H1 (cell line): ENCODE data around the gene SCRN3. TPM values are rescaled to one million over a fixed set of nuclear protein-coding genes. Genes with fewer than 3 reads are reported as not detected.

ENCODE experiments used
- CTCF ChIA-PET: fragments of 300-600 bp; sonication (Branson Sonifier 250); formaldehyde crosslinking; loops from one replicate; lab custom pipeline; 2021; ENCODE audit not compliant: partially characterized antibody; lab: Charles Lee
- POLR2A ChIA-PET: fragments of 300-600 bp; sonication (Branson Sonifier 250); formaldehyde crosslinking; loops from one replicate; lab custom pipeline; 2021; ENCODE audit warnings: inconsistent platforms; ENCODE audit not compliant: partially characterized antibody; lab: Charles Lee
- DNase-seq, 2 experiments: peaks; one replicate each; pipeline versions ENCODE4 v3.0.0 to v3.0.0-alpha.2; 2010 to 2022; ENCODE audit warnings: low spot score in 2 of 2, low read depth in 1 of 2, mixed read lengths in 1 of 2
- FAIRE-seq: peaks from 2 replicates; lab custom pipeline; 2011; peaks lifted over from hg19 to GRCh38; lab: Jason Lieb, UNC
- H2AFZ ChIP-seq: 2 replicates; pipeline ENCODE4 v1.8.1; 2012; ENCODE audit warnings: low read length, inconsistent platforms
- H2AK5ac ChIP-seq: 2 replicates; pipeline ENCODE4 v1.6.1; 2013; ENCODE audit warnings: low read depth, low read length
- H2BK120ac ChIP-seq: replicated peaks from 2 replicates; pipeline ENCODE3; 2013; ENCODE audit warnings: low read depth, low read length, inconsistent platforms
- H2BK12ac ChIP-seq: 2 replicates; pipeline ENCODE4 v1.6.1; 2013; ENCODE audit warnings: low read depth, low read length
- H2BK15ac ChIP-seq: 2 replicates; pipeline ENCODE4 v1.6.1; 2013; ENCODE audit warnings: low read length
- H2BK20ac ChIP-seq: 2 replicates; pipeline ENCODE4 v1.6.1; 2013; ENCODE audit warnings: low read length
- H2BK5ac ChIP-seq: 2 replicates; pipeline ENCODE4 v1.6.1; 2013; ENCODE audit warnings: low read depth, low read length
- H3K14ac ChIP-seq: 2 replicates; pipeline ENCODE4 v1.6.1; 2013; ENCODE audit warnings: inconsistent platforms; ENCODE audit not compliant: insufficient read length
- H3K18ac ChIP-seq: 2 replicates; pipeline ENCODE4 v1.6.1; 2013; ENCODE audit warnings: low read length; ENCODE audit errors: extremely low read depth
- H3K23ac ChIP-seq: 2 replicates; pipeline ENCODE4 v1.6.1; 2013; ENCODE audit warnings: inconsistent platforms; ENCODE audit not compliant: insufficient read length
- H3K23me2 ChIP-seq: 2 replicates; pipeline ENCODE4 v1.6.1; 2013; ENCODE audit warnings: low read depth, low read length
- H3K27ac ChIP-seq: 2 replicates; pipeline ENCODE4 v1.6.1; 2011; ENCODE audit warnings: low read depth, low read length, inconsistent platforms
- H3K27me3 ChIP-seq, 4 experiments: replicated peaks in 1 of 4; 1 replicate in 1 of 4; 2 replicates in 3 of 4; pipeline versions ENCODE4 v1.6.1 to v1.8.1; 2011 to 2013; ENCODE audit warnings: low read length in 3 of 4, mild to moderate bottlenecking in 3 of 4, inconsistent platforms in 2 of 4, mixed read lengths in 2 of 4, moderate library complexity in 1 of 4; ENCODE audit not compliant: control insufficient read depth in 3 of 4, insufficient read depth in 3 of 4; ENCODE audit errors: extremely low read depth in 1 of 4
- H3K36me3 ChIP-seq, 4 experiments: 2 replicates each; pipeline versions ENCODE4 v1.6.1 to v1.8.1; 2011 to 2013; ENCODE audit warnings: mild to moderate bottlenecking in 4 of 4, low read length in 3 of 4, moderate library complexity in 2 of 4, control low read depth in 1 of 4, inconsistent platforms in 1 of 4; ENCODE audit not compliant: insufficient read depth in 4 of 4, control insufficient read depth in 2 of 4
- H3K4ac ChIP-seq: replicated peaks from 2 replicates; pipeline ENCODE3; 2013; ENCODE audit warnings: low read length, low read depth, mixed read lengths, inconsistent platforms; ENCODE audit not compliant: insufficient read length
- H3K4me1 ChIP-seq, 4 experiments: replicated peaks in 1 of 4; 1 replicate in 1 of 4; 2 replicates in 3 of 4; pipeline versions ENCODE4 v1.6.1 to v1.8.1; 2011 to 2013; ENCODE audit warnings: low read length in 3 of 4, inconsistent platforms in 2 of 4, mixed read lengths in 1 of 4; ENCODE audit not compliant: insufficient read depth in 4 of 4, control insufficient read depth in 3 of 4
- H3K4me2 ChIP-seq, 2 experiments: 2 replicates each; pipeline versions ENCODE4 v1.6.1 to v1.8.1; 2011 to 2013; ENCODE audit warnings: low read depth in 2 of 2, low read length in 2 of 2, control low read depth in 1 of 2, inconsistent platforms in 1 of 2, mild to moderate bottlenecking in 1 of 2; ENCODE audit not compliant: insufficient read depth in 1 of 2
- H3K4me3 ChIP-seq, 4 experiments: fragments of 200-600, 300-600 bp in 1 of 4; sonication (generic), shearing (Covaris generic), sonication (Bioruptor Twin) in 1 of 4; 2 replicates each; pipeline versions ENCODE4 v1.5.1 to v1.8.1; 2011 to 2016; ENCODE audit warnings: low read length in 4 of 4, low read depth in 3 of 4, control low read depth in 2 of 4, inconsistent platforms in 2 of 4, mild to moderate bottlenecking in 2 of 4, mixed read lengths in 1 of 4, moderate library complexity in 1 of 4; ENCODE audit not compliant: insufficient read depth in 2 of 4; ENCODE audit errors: extremely low read depth in 1 of 4
- H3K56ac ChIP-seq: replicated peaks from 2 replicates; pipeline ENCODE3; 2013; ENCODE audit warnings: low read depth, mild to moderate bottlenecking, mixed read lengths, low read length, inconsistent platforms; ENCODE audit not compliant: insufficient read length
- H3K79me1 ChIP-seq: 2 replicates; pipeline ENCODE4 v1.6.1; 2013; ENCODE audit warnings: low read depth, low read length, control low read depth
- H3K79me2 ChIP-seq, 2 experiments: 2 replicates each; pipeline versions ENCODE4 v1.6.1 to v1.8.1; 2012 to 2013; ENCODE audit warnings: low read length in 2 of 2, mild to moderate bottlenecking in 2 of 2, inconsistent platforms in 1 of 2; ENCODE audit not compliant: insufficient read depth in 2 of 2, control insufficient read depth in 1 of 2
- H3K9ac ChIP-seq, 4 experiments: replicated peaks in 1 of 4; 1 replicate in 1 of 4; 2 replicates in 3 of 4; pipeline versions ENCODE4 v1.6.1 to v1.8.1; 2011 to 2013; ENCODE audit warnings: low read depth in 3 of 4, low read length in 3 of 4, control low read depth in 2 of 4, mild to moderate bottlenecking in 2 of 4, moderate library complexity in 2 of 4, inconsistent platforms in 1 of 4; ENCODE audit errors: extremely low read depth in 1 of 4
- H3K9me3 ChIP-seq, 2 experiments: 2 replicates each; pipeline versions ENCODE4 v1.6.1 to v1.8.1; 2012 to 2013; ENCODE audit warnings: mild to moderate bottlenecking in 2 of 2, moderate library complexity in 2 of 2, control low read depth in 1 of 2, inconsistent platforms in 1 of 2, low read depth in 1 of 2, low read length in 1 of 2, mixed read lengths in 1 of 2; ENCODE audit not compliant: insufficient read depth in 2 of 2
- H4K20me1 ChIP-seq, 2 experiments: replicated peaks in 1 of 2; 2 replicates each; pipeline versions ENCODE3 to v1.8.1; 2011 to 2013; ENCODE audit warnings: inconsistent platforms in 2 of 2, low read length in 2 of 2, mild to moderate bottlenecking in 1 of 2; ENCODE audit not compliant: insufficient read depth in 2 of 2, control insufficient read depth in 1 of 2
- H4K5ac ChIP-seq: 2 replicates; pipeline ENCODE4 v1.6.1; 2013; ENCODE audit warnings: low read length, low read depth, mixed read lengths, inconsistent platforms; ENCODE audit not compliant: insufficient read length
- H4K8ac ChIP-seq: 2 replicates; pipeline ENCODE4 v1.8.0; 2013; ENCODE audit warnings: mild to moderate bottlenecking, moderate library complexity, low read length, inconsistent platforms; ENCODE audit not compliant: insufficient read depth; ENCODE audit errors: extremely low read depth
- H4K91ac ChIP-seq: replicated peaks from 2 replicates; pipeline ENCODE3; 2013; ENCODE audit warnings: low read length, mixed read lengths, inconsistent platforms; ENCODE audit not compliant: insufficient read length
- CTCF ChIP-seq, 3 experiments: IDR thresholded peaks; 1 replicate in 2 of 3; 2 replicates in 1 of 3; pipeline versions ENCODE4 v1.5.1 to v1.6.1; 2011; ENCODE audit warnings: low read length in 3 of 3, mild to moderate bottlenecking in 3 of 3, inconsistent platforms in 2 of 3, low read depth in 1 of 3, moderate library complexity in 1 of 3; ENCODE audit not compliant: insufficient read depth in 1 of 3; ENCODE audit errors: control extremely low read depth in 1 of 3
- GABPA ChIP-seq: IDR thresholded peaks from 2 replicates; pipeline ENCODE4 v1.6.1; 2011; ENCODE audit warnings: mild to moderate bottlenecking, low read length, moderate library complexity, borderline replicate concordance; ENCODE audit not compliant: insufficient read depth
- POLR2A ChIP-seq, 2 experiments: IDR thresholded peaks; 1 replicate in 1 of 2; 2 replicates in 1 of 2; pipeline ENCODE4 v1.6.1; 2011; ENCODE audit warnings: low read depth in 2 of 2, low read length in 2 of 2, mild to moderate bottlenecking in 2 of 2; ENCODE audit errors: control extremely low read depth in 1 of 2
- RAD21 ChIP-seq, 2 experiments: IDR thresholded peaks in 1 of 2; conservative IDR thresholded peaks in 1 of 2; 2 replicates each; pipeline ENCODE4 v1.6.1; 2011; ENCODE audit warnings: low read depth in 2 of 2, low read length in 2 of 2, improper control_type of control experiment in 1 of 2, inconsistent platforms in 1 of 2, mild to moderate bottlenecking in 1 of 2, moderate library complexity in 1 of 2
- RNF2 ChIP-seq: fragments of 200-900, 300-1000 bp; sonication (generic); IDR thresholded peaks from 2 replicates; pipeline ENCODE4 v1.7.1; 2016; ENCODE audit warnings: borderline replicate concordance, low read depth, mild to moderate bottlenecking, antibody characterized with exemption, low read length; ENCODE audit not compliant: poor library complexity, severe bottlenecking; ENCODE audit errors: missing control alignments
- RXRA ChIP-seq: IDR thresholded peaks from 2 replicates; pipeline ENCODE4 v1.6.1; 2011; ENCODE audit warnings: low read depth, mild to moderate bottlenecking, low read length, moderate library complexity; ENCODE audit not compliant: insufficient read depth
- SAP30 ChIP-seq: fragments of 300-600 bp; sonication (generic); IDR thresholded peaks from 2 replicates; pipeline ENCODE4 v1.7.1; 2012; ENCODE audit warnings: low read length, moderate library complexity, mild to moderate bottlenecking, inconsistent platforms; ENCODE audit not compliant: insufficient read depth, insufficient replicate concordance
- SIRT6 ChIP-seq: IDR thresholded peaks from one replicate; pipeline ENCODE4 v1.7.1; 2012; ENCODE audit warnings: low read length, inconsistent platforms
- whole genome bisulfite sequencing, 2 experiments: shearing (Covaris generic) in 1 of 2; methylation state at CpG; one replicate each; pipeline versions ENCODE4 v1.1.6 to v1.1.7; 2013 to 2015; ENCODE audit warnings: low lambda C conversion rate in 2 of 2, mixed read lengths in 2 of 2, inconsistent platforms in 1 of 2, low coverage in 1 of 2, missing lambda C conversion rate in 1 of 2; ENCODE audit not compliant: insufficient replicate concordance in 2 of 2, insufficient coverage in 1 of 2, insufficient read length in 1 of 2; ENCODE audit errors: extremely low coverage in 1 of 2, missing lambda C conversion rate in 1 of 2; 5-methylcytosine and 5-hydroxymethylcytosine counted together
- polyA plus RNA-seq, 7 experiments: library from polyadenylated mRNA; depleted of rRNA in 3 of 7; stranded (reverse) in 5 of 7; unstranded in 2 of 7; fragments of >200 nt in 5 of 7; fragments of 200-250 nt in 2 of 7; gene quantifications; 1 replicate in 5 of 7; 2 replicates in 1 of 7; 4 replicates in 1 of 7; pipeline versions ENCODE4 v1.2.1 to v1.2.3, GENCODE V29; 2011 to 2013; ENCODE audit warnings: missing spikeins in 2 of 7, mixed read lengths in 2 of 7
- total RNA-seq: library from RNA; stranded (reverse); fragmentation: NEBNext Ultra II Directional; extraction: Animal tissue kit (Norgen Biotek cat#: 25700); gene quantifications from 2 replicates; pipeline ENCODE4 v1.2.1, GENCODE V29; 2021
- TF ChIP-seq, protein P1 (sequence below): IDR thresholded peaks from 2 replicates; pipeline ENCODE4 v1.6.1; 2012; ENCODE audit warnings: low read length, inconsistent platforms

The SCRN3 gene
- total and polyA plus RNA-seq, 2 of the 8 experiments (the other 6 are each of a cell fraction or from before 2014, with no cell fraction given): 7.4 to 7.8 TPM

GRCh38 chr2:174449033-174449432 is 53.5 kb downstream of the SCRN3 start:
- no peak overlapping the region for H3K4ac ChIP-seq
- no peaks in the 10 kb centered on the region for H3K79me2 ChIP-seq
- H3K27ac ChIP-seq: no peak overlapping the region
- no peaks in the 10 kb centered on the region for H4K20me1 ChIP-seq
- H3K36me3 ChIP-seq: no peaks in the 10 kb centered on the region
- no peak overlapping the region for H4K91ac ChIP-seq
- no peak overlapping the region for H4K5ac ChIP-seq
- no peak overlapping the region for H2AFZ ChIP-seq
- WGBS, 2 experiments: 94% methylated on average over 2 of the region's 2 CpGs; no CpG with 5 or more reads in 1 of the 2 experiments
- H3K9ac ChIP-seq: no peak overlapping the region
- ChIA-PET CTCF (no interaction called here), POLR2A (no interaction called here)
- H3K79me1 ChIP-seq: no peaks in the 10 kb centered on the region
- no peaks in the 10 kb centered on the region for H3K9me3 ChIP-seq
- H2BK5ac ChIP-seq: no peak overlapping the region
- no peak overlapping the region for H3K23ac ChIP-seq
- no peaks in the 10 kb centered on the region for H3K27me3 ChIP-seq
- H3K18ac ChIP-seq: no peak overlapping the region
- no peak overlapping the region for H2AK5ac ChIP-seq
- no peak overlapping the region for H2BK12ac ChIP-seq
- H3K4me3 ChIP-seq: no peak overlapping the region
- no peak overlapping the region for H3K4me2 ChIP-seq
- no peak overlapping the region for H2BK15ac ChIP-seq
- H2BK120ac ChIP-seq: no peak overlapping the region
- FAIRE-seq (no peak), DNase-seq (no peak)
- no peak overlapping the region for H2BK20ac ChIP-seq
- H4K8ac ChIP-seq: no peak overlapping the region
- H3K56ac ChIP-seq: no peak overlapping the region
- H3K4me1 ChIP-seq: no peaks in the 10 kb centered on the region
- no peak overlapping the region for H3K14ac ChIP-seq
- H3K23me2 ChIP-seq: no peaks in the 10 kb centered on the region
- TF ChIP-seq RXRA (no peak), SAP30 (no peak), CTCF (IDR thresholded peaks at IDR 0.05; ENCODE audit: control extremely low read depth in 1 of 3, insufficient read depth in 1 of 3, low read depth in 1 of 3, low read length in 3 of 3) (no peak), POLR2A (IDR thresholded peaks at IDR 0.05; ENCODE audit: control extremely low read depth in 1 of 2, low read depth in 2 of 2, low read length in 2 of 2) (no peak), RNF2 (no peak), SIRT6 (no peak), GABPA (no peak), RAD21 (IDR thresholded peaks at IDR 0.05 in 1 of 2, conservative IDR thresholded peaks at IDR 0.05 in 1 of 2; ENCODE audit: low read depth in 2 of 2, low read length in 2 of 2) (no peak)
- TF ChIP-seq, protein P1, sequence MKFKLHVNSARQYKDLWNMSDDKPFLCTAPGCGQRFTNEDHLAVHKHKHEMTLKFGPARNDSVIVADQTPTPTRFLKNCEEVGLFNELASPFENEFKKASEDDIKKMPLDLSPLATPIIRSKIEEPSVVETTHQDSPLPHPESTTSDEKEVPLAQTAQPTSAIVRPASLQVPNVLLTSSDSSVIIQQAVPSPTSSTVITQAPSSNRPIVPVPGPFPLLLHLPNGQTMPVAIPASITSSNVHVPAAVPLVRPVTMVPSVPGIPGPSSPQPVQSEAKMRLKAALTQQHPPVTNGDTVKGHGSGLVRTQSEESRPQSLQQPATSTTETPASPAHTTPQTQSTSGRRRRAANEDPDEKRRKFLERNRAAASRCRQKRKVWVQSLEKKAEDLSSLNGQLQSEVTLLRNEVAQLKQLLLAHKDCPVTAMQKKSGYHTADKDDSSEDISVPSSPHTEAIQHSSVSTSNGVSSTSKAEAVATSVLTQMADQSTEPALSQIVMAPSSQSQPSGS: no peak
